ENCODE results near the gene GREB1L.

DNA sequence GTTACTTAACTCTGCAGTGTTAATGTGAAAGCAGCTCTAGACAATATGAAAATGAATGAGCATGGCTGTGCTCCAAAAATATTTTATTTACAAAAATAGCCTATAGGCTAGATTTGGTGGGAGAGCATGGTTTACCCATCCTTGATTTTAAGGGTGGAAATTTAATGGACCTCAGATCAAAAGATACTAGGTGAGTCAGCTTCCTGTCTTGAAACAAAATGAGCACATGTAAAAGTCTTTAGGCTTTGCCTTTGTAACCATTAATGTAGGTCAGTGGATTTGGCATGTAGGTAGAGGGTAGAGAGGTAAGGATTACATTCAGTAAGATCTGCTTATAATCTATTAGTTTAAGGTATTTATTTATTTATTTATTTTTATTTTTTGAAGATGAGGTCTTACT lies 72.7 kb downstream of the GREB1L start:
- TF ChIP-seq POLR2A (IDR thresholded peaks at IDR 0.05; ENCODE audit: low read length) (no peak), GATA1 (IDR thresholded peaks at IDR 0.05; ENCODE audit: low read depth, low read length) (no peak)

Measured in erythroblast (primary cell).